NK-92 (cell line): ENCODE measurements around the gene MPND.

Experiments used
- DNase-seq: peaks from one replicate; lab custom pipeline; 2025; ENCODE audit not compliant: unreplicated experiment; lab: John Stamatoyannopoulos, UW

MPND gene

GRCh38 chr19:4343370-4344307 is at the start of gene MPND:
MPND (plus strand) TSS chr19:4343562; CDS start chr19:4343594, 32 bp downstream.
- peak; percentile 31 for DNase-seq

- no peak for DNase-seq
Measured at GRCh38 chr19:4294389-4294788, 49.0 kb upstream of the MPND start.

- DNase-seq: no peak
Measured at GRCh38 chr19:4295972-4296771, 47.2 kb upstream of the MPND start.

- no peak for DNase-seq
Measured at GRCh38 chr19:4297901-4298809, 45.2 kb upstream of the MPND start.

GRCh38 chr19:4298810-4299550 is 44.4 kb upstream of the MPND start:
- no peak for DNase-seq

GRCh38 chr19:4300589-4300988 is 42.8 kb upstream of the MPND start:
- DNase-seq: no peak

GRCh38 chr19:4301590-4302242 is 41.6 kb upstream of the MPND start:
- no peak for DNase-seq

GRCh38 chr19:4302243-4302640 is 41.1 kb upstream of the MPND start, which contains the start of gene TMIGD2:
TMIGD2 (minus strand) TSS chr19:4302389; CDS start chr19:4302385, 4 bp downstream.
- DNase-seq: no peak

GRCh38 chr19:4303819-4304537 is 39.4 kb upstream of the MPND start:
- DNase-seq: no peak

GRCh38 chr19:4304538-4305256 is 38.7 kb upstream of the MPND start, which contains the start of gene FSD1:
FSD1 (plus strand) TSS chr19:4304598; CDS start chr19:4304747, 149 bp downstream.
- DNase-seq: no peak

- no peak for DNase-seq
Measured at GRCh38 chr19:4305257-4305612, 38.1 kb upstream of the MPND start.

GRCh38 chr19:4305659-4306058 is 37.7 kb upstream of the MPND start:
- no peak for DNase-seq

GRCh38 chr19:4310247-4311121 is 32.9 kb upstream of the MPND start:
- no peak for DNase-seq

GRCh38 chr19:4313847-4314490 is 29.4 kb upstream of the MPND start:
- DNase-seq: no peak

GRCh38 chr19:4316956-4317355 is 26.4 kb upstream of the MPND start:
- no peak for DNase-seq

- DNase-seq: no peak
Measured at GRCh38 chr19:4318460-4318859, 24.9 kb upstream of the MPND start.
